ENCODE data around the gene HHATL.

Gene HHATL

DNA sequence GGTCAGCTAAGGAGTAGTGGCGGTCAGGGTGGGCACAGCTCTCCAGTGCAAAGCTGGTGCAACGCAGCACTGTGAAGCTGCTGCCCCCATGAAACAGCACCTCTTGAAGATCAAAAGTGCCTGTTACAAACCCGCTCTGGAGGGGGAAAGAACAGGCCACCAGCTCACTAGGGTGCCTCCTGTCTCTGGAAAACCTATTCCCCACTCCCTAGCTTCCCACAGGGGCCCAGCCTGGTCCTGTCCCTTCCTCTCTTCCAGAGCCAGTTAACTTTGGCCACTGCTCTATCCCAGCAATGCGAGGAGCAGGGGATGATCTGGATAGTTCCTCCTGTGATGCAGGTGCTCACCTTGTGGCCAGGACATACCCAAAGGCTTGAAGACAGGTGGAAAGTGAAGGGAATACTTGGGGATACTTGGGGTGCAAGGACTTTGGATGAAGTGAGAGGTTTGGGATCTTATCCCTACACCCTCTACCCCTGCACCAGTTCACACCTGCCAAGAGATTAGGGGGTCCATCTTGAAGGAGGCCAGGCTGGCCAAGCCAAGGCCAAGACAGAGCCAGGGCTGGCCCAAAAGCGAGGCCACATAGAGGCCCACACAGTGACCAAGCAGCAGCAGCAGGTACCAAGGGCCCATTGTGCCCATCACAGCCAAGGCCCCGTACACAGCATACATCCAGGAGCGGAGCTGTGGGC, 4.2 kb downstream of the HHATL start:
- DNase-seq (ENCODE audit: low spot score): no peak

DNA sequence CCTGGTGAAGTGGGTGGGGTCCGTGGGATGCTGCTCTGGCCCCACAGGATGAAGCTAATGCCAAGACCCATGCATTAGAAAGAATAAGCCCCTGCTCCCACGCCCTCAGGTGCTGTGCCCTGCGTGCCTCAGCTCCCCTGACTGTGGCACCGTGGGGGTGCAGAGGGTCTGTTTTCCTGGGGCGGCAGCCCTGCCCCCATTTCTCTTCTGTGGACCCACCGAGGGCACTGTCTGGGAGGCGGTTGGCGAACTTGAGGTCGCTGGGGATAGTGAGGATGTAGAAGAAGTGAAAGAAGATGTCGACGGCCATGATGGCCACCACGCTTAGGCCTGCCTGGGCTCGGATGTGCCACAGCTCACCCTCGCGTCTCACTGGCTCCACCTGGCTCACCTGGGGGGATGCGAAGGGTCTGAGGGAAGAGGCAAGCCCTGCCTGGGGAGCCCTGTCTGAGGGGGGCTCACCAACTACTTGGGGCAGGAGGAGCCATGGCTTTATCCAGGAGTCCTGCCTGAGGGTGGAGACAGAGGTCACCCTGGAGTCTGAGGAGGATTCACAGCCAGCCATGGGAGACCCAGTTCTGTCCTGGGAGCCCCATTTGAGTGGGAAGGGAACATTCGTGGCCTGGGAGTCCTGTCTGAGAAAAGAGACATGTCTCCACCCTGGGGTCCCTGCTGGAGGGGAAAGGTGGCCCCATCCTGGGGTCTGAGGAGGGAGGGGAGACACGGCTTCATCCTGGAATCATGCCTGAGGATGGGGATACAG, 5.1 kb downstream of the HHATL start:
- DNase-seq (ENCODE audit: low spot score): no peak

DNA sequence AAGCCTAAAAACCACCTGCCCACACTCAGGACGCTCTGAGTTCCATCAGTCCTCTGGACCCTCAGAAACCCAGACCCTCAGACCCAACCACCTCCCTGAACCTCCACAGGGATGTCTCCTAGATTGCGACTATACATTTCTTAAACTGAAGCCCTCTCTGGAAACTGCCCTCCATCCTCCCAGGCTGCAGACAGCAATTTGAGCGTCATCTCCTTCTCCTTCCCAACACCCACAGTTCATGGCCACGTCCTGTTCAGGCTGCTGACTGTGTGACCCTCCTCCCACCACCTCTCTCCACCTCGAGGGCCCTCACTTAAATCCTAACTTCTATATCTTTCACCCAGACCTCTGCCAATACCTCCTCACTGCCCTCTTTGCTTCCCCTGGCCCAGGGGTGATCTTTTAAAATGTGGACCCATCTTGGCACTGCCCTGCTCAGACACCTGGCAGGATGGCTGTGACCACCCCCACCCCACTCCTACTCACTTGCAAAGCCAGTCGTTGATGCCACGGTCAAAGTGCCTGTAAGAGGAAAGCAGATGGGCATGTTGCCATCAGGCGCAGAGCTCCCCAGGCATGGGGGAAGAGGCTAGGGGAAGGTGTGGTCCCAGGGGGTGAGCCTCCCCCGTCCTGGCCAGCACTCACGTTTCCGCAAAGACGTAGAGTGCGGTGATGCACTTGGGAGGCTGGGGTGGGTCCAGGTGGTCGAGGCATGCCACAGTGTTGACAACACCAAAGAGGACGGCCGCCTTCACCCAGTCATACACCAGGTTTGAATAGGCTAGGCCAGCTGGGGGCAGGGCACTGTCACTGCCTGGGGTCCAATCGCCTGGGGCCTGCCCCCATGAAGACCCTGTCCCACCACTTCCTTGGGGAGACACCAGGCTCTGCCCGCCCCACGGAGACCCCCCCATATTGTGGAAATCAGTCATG, 6.0 kb downstream of the HHATL start:
- no peak for DNase-seq (ENCODE audit: low spot score)

DNA sequence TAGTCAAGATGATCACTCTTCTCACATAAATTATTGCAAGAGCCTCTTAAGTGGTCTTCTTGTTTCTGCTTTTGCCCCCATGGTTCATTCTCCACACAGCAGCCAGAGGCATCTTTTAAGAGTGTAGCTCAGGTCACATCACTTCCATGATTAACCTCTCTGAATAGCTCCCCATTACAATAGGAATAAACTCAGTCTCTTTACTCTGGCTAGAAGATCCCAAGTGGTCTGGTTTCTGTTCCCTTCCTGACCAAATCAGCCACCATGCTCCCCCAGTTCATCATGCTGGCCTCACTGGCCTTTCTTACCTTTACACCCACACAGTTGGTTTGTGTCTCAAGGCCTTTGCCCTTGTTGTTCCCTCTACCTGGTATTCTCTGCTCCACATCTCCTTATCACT, 8.2 kb downstream of the HHATL start:
- no peak for DNase-seq (ENCODE audit: low spot score)

DNA sequence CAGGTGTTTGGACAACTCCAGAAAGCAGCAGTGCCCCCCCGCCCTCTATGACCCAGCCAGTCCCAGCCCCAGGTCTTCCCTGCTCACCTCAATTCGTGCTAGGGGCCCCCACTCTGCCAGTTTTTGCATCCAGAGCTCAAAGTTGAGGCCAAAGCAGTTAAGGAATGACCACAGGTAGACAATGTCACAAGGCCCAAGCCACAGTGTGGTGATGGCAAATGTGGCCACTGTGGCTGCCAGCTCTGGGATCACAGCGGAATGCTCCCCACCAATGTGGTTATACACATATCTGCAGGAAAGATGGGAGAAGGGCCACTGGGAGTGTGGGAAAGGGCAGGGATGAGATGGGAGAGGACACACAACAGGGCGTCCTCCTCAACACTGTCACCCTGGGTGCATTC, 9.1 kb downstream of the HHATL start:
- no peak for DNase-seq (ENCODE audit: low spot score)

DNA sequence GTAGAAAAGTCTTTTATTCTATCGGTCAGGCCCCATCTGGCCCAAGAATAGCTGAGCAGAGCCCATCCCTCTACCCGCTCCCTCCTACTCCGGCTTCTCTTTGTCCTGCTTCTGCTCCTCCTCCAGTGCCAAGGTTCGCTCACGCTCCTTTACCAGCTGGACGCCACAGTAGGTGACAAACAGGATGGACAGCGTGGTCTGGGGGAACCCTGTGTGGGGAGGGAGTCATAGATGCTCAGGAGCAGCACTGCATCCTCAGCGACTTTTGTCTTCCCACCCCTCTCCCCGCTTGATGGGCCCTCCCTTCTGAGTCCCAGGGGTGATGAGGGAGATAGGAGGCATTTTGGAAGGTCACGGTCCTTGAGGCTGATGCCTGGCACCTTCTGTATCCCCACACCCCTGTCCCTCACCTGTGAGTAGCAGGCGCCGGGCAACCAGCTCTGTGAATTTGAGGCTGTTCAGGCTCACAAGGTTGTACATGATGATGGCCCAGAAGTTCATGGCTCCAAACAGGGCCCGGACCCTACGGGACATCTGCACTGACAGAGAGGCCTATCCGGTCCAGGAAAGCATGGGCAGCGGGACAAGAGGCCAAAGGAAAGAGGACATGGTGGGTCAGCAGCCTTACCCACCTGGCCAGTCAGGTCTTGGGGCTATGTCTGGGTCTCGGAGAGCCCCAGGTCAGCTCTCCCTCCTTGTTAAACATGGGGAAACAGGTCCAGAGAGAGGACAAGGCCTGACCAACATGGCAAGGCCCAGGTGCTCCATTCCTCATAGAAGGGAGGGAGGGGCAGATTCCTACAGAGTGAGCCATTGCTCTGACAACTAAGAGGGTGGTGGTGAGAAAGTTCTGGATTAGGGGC, 9.7 kb downstream of the HHATL start:
- DNase-seq (ENCODE audit: low spot score): no peak

DNA sequence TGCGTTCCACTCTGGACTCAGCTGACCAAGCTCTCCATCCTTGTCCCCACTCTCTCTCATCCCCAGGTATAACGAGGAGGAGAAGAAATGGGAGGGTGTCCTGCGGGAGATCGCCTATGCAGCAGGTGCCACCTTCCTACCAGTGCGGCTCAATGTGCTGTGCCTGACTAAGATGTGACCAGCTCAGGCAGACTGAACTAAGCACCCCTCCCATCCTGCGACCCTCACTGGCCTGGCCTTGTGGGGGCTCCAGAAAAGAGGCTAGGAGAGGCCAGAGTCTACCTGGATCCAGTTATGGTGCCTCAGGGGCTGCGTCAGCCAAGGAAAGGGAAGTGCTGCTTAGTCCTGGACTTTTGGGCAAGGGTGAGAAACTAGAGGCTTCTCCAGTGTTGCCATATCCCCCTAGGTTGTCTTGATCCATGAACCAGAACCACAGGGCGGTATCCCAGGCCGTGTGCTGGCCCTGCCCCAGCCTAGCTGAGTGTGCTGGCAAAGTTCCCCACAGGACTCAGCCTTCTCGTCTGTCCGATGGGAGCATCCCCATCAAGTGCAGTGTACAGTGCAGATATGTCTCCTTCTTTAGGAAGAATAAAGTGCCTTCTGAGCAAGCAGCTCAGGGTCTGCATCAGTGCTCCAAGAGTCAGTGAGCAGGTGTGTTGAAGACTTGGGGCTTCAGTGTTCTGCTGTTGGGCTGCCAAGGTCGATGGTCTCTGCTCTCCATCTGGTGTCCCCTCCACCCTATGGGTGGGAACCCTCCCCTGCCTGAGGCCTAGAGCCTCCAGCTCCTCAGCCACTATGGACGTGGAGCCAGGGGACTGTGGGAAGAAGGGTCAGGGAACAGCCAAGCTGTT, 10.6 kb downstream of the HHATL start:
- DNase-seq (ENCODE audit: low spot score): no peak

- DNase-seq (ENCODE audit: low spot score): no peak
Measured at GRCh38 chr3:42690766-42691680, 11.6 kb downstream of the HHATL start.

DNA sequence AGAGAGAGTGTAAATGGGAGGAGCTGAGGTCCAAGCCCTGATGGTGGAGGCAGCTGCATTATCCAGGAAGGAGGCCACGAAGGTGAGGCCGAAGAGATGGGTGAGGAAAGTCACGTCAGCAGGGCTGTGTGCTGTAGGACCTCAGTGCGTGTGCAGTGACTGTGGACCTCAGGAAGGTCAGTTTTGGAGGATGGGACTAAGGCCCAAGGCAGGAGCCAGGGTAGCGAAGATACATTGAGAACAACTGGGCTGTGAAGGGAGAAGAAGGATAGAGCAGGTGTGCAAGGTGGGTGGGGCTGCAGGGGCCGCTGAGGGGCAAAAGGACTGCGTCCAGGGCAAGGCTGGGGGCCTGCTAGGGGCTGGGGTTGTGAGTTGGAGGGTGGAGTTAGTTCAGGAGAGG, 12.4 kb downstream of the HHATL start:
- no peak for DNase-seq (ENCODE audit: low spot score)

DNA sequence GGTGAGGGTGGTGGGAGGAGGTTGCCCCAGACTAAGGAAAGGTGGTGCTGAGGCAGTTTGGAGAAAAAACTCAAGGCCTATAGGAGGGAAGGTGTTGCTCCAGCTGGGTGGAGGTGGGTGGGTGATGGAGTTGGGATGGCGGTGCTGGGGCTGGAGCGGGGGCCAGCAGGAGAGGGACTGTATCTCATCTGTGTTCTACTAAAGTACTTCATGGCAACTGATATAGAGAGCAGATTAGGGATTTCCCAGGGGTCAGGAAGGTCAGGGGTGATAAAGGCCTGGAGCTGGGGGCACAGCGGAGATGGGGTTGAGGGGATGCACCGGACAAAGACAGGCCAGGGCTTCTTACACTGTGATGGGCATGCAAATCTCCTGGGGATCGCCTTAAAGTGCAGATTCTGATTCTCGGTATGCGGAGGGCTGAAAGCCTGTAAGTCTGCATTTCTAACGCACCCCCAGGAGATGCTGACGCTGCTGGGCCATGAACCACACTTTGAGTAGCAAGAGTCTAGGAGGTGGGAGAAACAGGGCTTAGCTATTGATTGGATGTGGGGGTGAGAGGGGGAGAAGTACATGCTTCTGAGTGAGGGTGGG, 13.1 kb downstream of the HHATL start:
- DNase-seq (ENCODE audit: low spot score): no peak

DNA sequence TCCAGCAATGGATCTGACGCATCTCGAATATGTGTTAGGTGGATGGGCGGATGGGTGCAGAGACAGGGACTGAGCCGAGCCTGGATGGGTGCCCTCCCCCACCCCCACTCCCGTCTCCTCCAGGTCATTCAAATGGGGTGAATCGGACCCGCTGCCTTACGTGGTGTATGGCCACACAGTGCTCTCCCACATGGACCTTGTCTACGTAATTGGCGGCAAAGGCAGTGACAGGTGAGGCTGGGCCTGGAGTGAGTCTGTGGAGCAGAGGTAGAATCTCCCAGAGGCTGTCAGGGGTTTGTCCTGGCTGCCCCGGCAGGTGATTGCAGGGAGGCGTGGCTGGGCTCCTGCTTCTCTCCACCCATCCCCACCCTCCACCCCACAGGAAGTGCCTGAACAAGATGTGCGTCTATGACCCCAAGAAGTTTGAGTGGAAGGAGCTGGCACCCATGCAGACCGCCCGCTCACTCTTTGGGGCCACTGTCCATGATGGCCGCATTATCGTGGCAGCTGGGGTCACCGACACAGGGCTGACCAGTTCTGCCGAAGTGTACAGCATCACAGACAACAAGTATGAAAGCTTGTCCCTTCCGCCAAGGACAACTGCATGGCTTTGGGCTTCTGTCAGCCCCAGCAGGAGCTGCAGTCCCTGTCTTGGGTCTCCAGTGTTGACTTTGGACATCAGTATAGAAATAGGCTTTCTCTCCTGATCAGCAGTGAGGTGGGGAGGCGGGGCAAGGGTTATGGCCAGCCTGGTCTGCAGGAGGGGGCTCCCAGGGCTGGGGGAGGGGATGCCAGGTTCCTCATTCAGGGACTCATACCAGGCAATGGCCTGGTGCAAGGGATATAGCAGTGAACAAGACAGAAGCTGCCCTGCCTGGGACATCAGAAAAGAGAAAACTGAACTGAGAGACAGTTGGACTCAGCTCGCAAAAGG, 13.8 kb downstream of the HHATL start:
- no peak for DNase-seq (ENCODE audit: low spot score)

DNA sequence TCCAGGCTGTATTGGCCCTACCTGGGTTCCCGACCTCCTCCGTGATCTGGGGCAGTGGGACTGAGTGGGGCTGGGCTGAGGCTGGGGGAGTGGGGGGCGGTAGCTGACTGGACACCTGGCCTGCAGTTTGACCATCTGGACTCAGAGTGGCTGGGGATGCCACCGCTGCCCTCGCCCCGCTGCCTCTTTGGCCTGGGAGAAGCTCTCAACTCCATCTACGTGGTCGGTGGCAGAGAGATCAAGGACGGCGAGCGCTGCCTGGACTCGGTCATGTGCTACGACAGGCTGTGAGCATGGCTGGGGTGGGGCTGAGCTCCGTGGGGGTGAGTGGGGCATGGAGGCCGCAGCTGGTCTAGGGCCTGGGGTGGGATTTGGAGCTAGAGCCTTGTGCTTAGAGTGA, 14.6 kb downstream of the HHATL start:
- no peak for DNase-seq (ENCODE audit: low spot score)

GRCh38 chr3:42686832-42687650, 15.6 kb downstream of the HHATL start:
- DNase-seq (ENCODE audit: low spot score): no peak

GRCh38 chr3:42685891-42686820, 16.4 kb downstream of the HHATL start:
- no peak for DNase-seq (ENCODE audit: low spot score)

GRCh38 chr3:42685363-42685881, 17.2 kb downstream of the HHATL start, which contains the start of gene KLHL40:
TSS of gene KLHL40 (plus strand) at chr3:42685537. CDS start at chr3:42685619, 82 bp downstream.
- DNase-seq (ENCODE audit: low spot score): no peak
